K562 (cell line): Measurements from ENCODE around the gene PRRC2A. TPM values are rescaled to one million over a fixed set of nuclear protein-coding genes. Genes with fewer than 3 reads are reported as not detected.

Source experiments
- CCNT2 ChIP-seq: IDR thresholded peaks from 2 replicates; pipeline ENCODE4 v1.6.1; 2011; ENCODE audit warnings: borderline replicate concordance, low read depth, mild to moderate bottlenecking, moderate library complexity, mixed read lengths, low read length; ENCODE audit not compliant: insufficient read length; ENCODE audit errors: extremely low read depth
- CEBPZ ChIP-seq: fragments of 150-350 bp; IDR thresholded peaks from 2 replicates; pipeline ENCODE4 v1.6.1; 2014; ENCODE audit warnings: low read depth, mild to moderate bottlenecking, low read length, borderline replicate concordance
- CREB1 ChIP-seq, 2 experiments: sonication (generic) in 1 of 2; formaldehyde crosslinking in 1 of 2; IDR thresholded peaks; 2 replicates each; pipeline versions ENCODE4 v1.6.1 to v1.8.0; 2012 to 2022; ENCODE audit warnings: inconsistent platforms in 1 of 2, mild to moderate bottlenecking in 1 of 2, missing genetic modification reagents in 1 of 2, moderate library complexity in 1 of 2
- DNMT1 ChIP-seq: fragments of 450-650 bp; IDR thresholded peaks from 2 replicates; pipeline ENCODE4 v1.6.1; 2016; ENCODE audit warnings: antibody characterized with exemption, mild to moderate bottlenecking
- ELF4 ChIP-seq: fragments of 450-650 bp; formaldehyde crosslinking; IDR thresholded peaks from 2 replicates; pipeline ENCODE4 v1.4.0; 2022; ENCODE audit warnings: missing genetic modification characterization
- FOXK1 ChIP-seq: sonication (generic); formaldehyde crosslinking; IDR thresholded peaks from 2 replicates; pipeline ENCODE4 v1.8.0; 2022; ENCODE audit warnings: missing genetic modification reagents, mild to moderate bottlenecking, borderline replicate concordance
- GTF2E2 ChIP-seq: fragments of 200-800 bp; sonication (Bioruptor generic); IDR thresholded peaks from 2 replicates; pipeline ENCODE4 v1.6.1; 2016; ENCODE audit warnings: missing genetic modification characterization, missing compliant biosample characterization
- HCFC1 ChIP-seq: IDR thresholded peaks from 2 replicates; pipeline ENCODE4 v1.6.1; 2012; ENCODE audit warnings: low read depth, low read length, improper control_type of control experiment
- HEY1 ChIP-seq: fragments of 250-450 bp; sonication (Bioruptor Pico); IDR thresholded peaks from 2 replicates; pipeline ENCODE4 v1.5.0; 2020; ENCODE audit warnings: mild to moderate bottlenecking, moderate library complexity, borderline replicate concordance
- LEF1 ChIP-seq: fragments of 450-650 bp; IDR thresholded peaks from 2 replicates; pipeline ENCODE4 v1.6.1; 2016; ENCODE audit warnings: mild to moderate bottlenecking
- MNT ChIP-seq, 2 experiments: fragments of 450-650 bp; conservative IDR thresholded peaks; 2 replicates each; pipeline ENCODE4 v1.6.1; 2017; ENCODE audit warnings: mild to moderate bottlenecking in 2 of 2, moderate library complexity in 2 of 2
- POLR2AphosphoS2 ChIP-seq: IDR thresholded peaks from 2 replicates; pipeline ENCODE4 v1.6.1; 2012; ENCODE audit warnings: low read length, improper control_type of control experiment
- POLR2G ChIP-seq: fragments of 200-400 bp; formaldehyde crosslinking; IDR thresholded peaks from 2 replicates; pipeline ENCODE4 v1.6.1; 2017; ENCODE audit warnings: low read depth, mild to moderate bottlenecking, antibody characterized with exemption, low read length, moderate library complexity
- ZBED1 ChIP-seq: IDR thresholded peaks from 2 replicates; pipeline ENCODE4 v1.6.1; 2014
- ZNF212 ChIP-seq: fragments of 450-650 bp; formaldehyde crosslinking; IDR thresholded peaks from 2 replicates; pipeline ENCODE4 v1.4.0; 2020; ENCODE audit warnings: mild to moderate bottlenecking
- ZNF431 ChIP-seq: sonication (generic); formaldehyde crosslinking; IDR thresholded peaks from 2 replicates; pipeline ENCODE4 v1.8.0; 2022; ENCODE audit warnings: mild to moderate bottlenecking, missing genetic modification reagents
- ZNF699 ChIP-seq: fragments of 250-450 bp; sonication (Bioruptor Pico); IDR thresholded peaks from 2 replicates; pipeline ENCODE4 v1.8.0; 2021; ENCODE audit warnings: mild to moderate bottlenecking, moderate library complexity; ENCODE audit not compliant: insufficient replicate concordance
- ZNF75A ChIP-seq: fragments of 450-650 bp; formaldehyde crosslinking; IDR thresholded peaks from 2 replicates; pipeline ENCODE4 v1.4.0; 2020; ENCODE audit warnings: mild to moderate bottlenecking
- polyA plus RNA-seq, 8 experiments: library from polyadenylated mRNA; depleted of rRNA in 4 of 8; stranded (reverse) in 5 of 8; unstranded in 3 of 8; fragments of >200 nt; fragmentation: Nextera tagmentation in 2 of 8; fragmentation: Illumina TruSeq in 1 of 8; extraction: Ambion mirVana in 2 of 8; extraction: Trizol in 1 of 8; gene quantifications; 2 replicates each; pipeline versions ENCODE4 v1.2.1 to v1.2.3, GENCODE V29; 2011 to 2014; ENCODE audit warnings: inconsistent platforms in 1 of 8, missing spikeins in 1 of 8
- total RNA-seq, 7 experiments: library from RNA; depleted of rRNA in 6 of 7; stranded (reverse); fragments of >200 nt in 6 of 7; fragmentation: Illumina TruSeq in 2 of 7; extraction: Trizol in 2 of 7; gene quantifications; 2 replicates each; pipeline versions ENCODE4 v1.2.1 to v1.2.3, GENCODE V29; 2011 to 2021; ENCODE audit warnings: low replicate concordance in 1 of 7
- TF ChIP-seq, protein P1 (sequence below), 2 experiments: fragments of 150-350 bp in 1 of 2; IDR thresholded peaks; 2 replicates each; pipeline ENCODE4 v1.6.1; 2012 to 2016; ENCODE audit warnings: low read depth in 2 of 2, low read length in 2 of 2, mild to moderate bottlenecking in 1 of 2, moderate library complexity in 1 of 2

The PRRC2A gene
- total and polyA plus RNA-seq, 9 of the 15 experiments (the other 6 are each of a cell fraction or from before 2014, with no cell fraction given), result 1.0 to 332 (median 63.0) TPM

GRCh38 chr6:31665501-31666336 lies 45.2 kb downstream of the PRRC2A start, which contains the start of gene CSNK2B (continued):
- TF ChIP-seq ZNF212 (CRISPR knock-in tag), result peak; percentile 79; the same call in 1 of the 2 replicates
- TF ChIP-seq HCFC1, result peak; percentile 97
- TF ChIP-seq CREB1 (IDR thresholded peaks at IDR 0.05), result peak; percentile 89
- peak; percentile 83; the same call in 1 of the 2 replicates for TF ChIP-seq CREB1 (CRISPR knock-in tag; IDR thresholded peaks at IDR 0.05)
- TF ChIP-seq HEY1, result peak; percentile 88; the same call in 1 of the 2 replicates
- no peak for TF ChIP-seq POLR2AphosphoS2
- no peak for TF ChIP-seq CEBPZ
- TF ChIP-seq, protein P1, sequence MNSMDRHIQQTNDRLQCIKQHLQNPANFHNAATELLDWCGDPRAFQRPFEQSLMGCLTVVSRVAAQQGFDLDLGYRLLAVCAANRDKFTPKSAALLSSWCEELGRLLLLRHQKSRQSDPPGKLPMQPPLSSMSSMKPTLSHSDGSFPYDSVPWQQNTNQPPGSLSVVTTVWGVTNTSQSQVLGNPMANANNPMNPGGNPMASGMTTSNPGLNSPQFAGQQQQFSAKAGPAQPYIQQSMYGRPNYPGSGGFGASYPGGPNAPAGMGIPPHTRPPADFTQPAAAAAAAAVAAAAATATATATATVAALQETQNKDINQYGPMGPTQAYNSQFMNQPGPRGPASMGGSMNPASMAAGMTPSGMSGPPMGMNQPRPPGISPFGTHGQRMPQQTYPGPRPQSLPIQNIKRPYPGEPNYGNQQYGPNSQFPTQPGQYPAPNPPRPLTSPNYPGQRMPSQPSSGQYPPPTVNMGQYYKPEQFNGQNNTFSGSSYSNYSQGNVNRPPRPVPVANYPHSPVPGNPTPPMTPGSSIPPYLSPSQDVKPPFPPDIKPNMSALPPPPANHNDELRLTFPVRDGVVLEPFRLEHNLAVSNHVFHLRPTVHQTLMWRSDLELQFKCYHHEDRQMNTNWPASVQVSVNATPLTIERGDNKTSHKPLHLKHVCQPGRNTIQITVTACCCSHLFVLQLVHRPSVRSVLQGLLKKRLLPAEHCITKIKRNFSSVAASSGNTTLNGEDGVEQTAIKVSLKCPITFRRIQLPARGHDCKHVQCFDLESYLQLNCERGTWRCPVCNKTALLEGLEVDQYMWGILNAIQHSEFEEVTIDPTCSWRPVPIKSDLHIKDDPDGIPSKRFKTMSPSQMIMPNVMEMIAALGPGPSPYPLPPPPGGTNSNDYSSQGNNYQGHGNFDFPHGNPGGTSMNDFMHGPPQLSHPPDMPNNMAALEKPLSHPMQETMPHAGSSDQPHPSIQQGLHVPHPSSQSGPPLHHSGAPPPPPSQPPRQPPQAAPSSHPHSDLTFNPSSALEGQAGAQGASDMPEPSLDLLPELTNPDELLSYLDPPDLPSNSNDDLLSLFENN (IDR thresholded peaks at IDR 0.05; ENCODE audit: low read depth in 2 of 2, low read length in 2 of 2), result peak in 1 of 2 experiments; percentile 43; a peak in 2 of 4 replicates
- peak; percentile 76; the same call in 1 of the 2 replicates for TF ChIP-seq ELF4 (CRISPR knock-in tag)
- TF ChIP-seq ZNF75A (CRISPR knock-in tag), result no peak
- no peak for TF ChIP-seq GTF2E2 (tag)
- TF ChIP-seq ZNF699 (CRISPR knock-in tag), result no peak
- TF ChIP-seq DNMT1, result no peak
- TF ChIP-seq ZNF431, result peak; percentile 75
- no peak for TF ChIP-seq MNT (conservative IDR thresholded peaks at IDR 0.05)
- TF ChIP-seq LEF1, result peak; percentile 73
- peak; percentile 78; the same call in 1 of the 2 replicates for TF ChIP-seq FOXK1 (CRISPR knock-in tag)
- TF ChIP-seq ZBED1, result peak; percentile 91; the same call in 1 of the 2 replicates
- TF ChIP-seq POLR2G, result peak; percentile 97
- TF ChIP-seq CCNT2, result no peak
